Panc1 (cell line): ENCODE measurements around the gene PPM1D. TPM values are rescaled to one million over a fixed set of nuclear protein-coding genes. Genes with fewer than 3 reads are reported as not detected.

Experiments used
- ATAC-seq: fragments of 200-7000 bp; cut with Tn5 transposase; 2 replicates; pipeline ENCODE4 v1.9.1; 2020; ENCODE audit warnings: mild to moderate bottlenecking, moderate library complexity
- BruUV-seq: library from RNA; stranded (reverse); fragments of 400-500 nt; replicated peaks from 2 replicates; lab custom pipeline; 2021; lab: Mats Ljungman, UMichigan
- CTCF ChIA-PET: fragments of 300-600 bp; sonication (Branson Sonifier 250); formaldehyde crosslinking; loops from one replicate; lab custom pipeline; 2022; ENCODE audit warnings: antibody characterized with exemption; lab: Charles Lee
- POLR2A ChIA-PET: fragments of 300-600 bp; sonication (Branson Sonifier 250); formaldehyde crosslinking; loops from one replicate; lab custom pipeline; 2022; ENCODE audit warnings: antibody characterized with exemption; lab: Charles Lee
- DNase-seq: peaks from one replicate; pipeline ENCODE4 v3.0.0-alpha.2; 2010; ENCODE audit warnings: low read depth, low spot score
- H3K27ac ChIP-seq: 2 replicates; pipeline ENCODE4 v1.5.1; 2011; ENCODE audit warnings: mild to moderate bottlenecking, low read length, inconsistent platforms
- H3K27me3 ChIP-seq: fragments of 200-500 bp; sonication (Bioruptor generic); 2 replicates; pipeline ENCODE4 v1.6.0; 2014; ENCODE audit warnings: low read length, inconsistent platforms; ENCODE audit not compliant: control insufficient read depth, insufficient read depth
- H3K36me3 ChIP-seq: fragments of 200-500 bp; sonication (Bioruptor generic); 2 replicates; pipeline ENCODE4 v1.5.1; 2014; ENCODE audit warnings: inconsistent platforms, mild to moderate bottlenecking, low read length, moderate library complexity; ENCODE audit not compliant: control insufficient read depth, insufficient read depth
- H3K4me1 ChIP-seq: 2 replicates; pipeline ENCODE4 v1.5.1; 2011; ENCODE audit warnings: inconsistent platforms, mild to moderate bottlenecking, low read length, moderate library complexity; ENCODE audit not compliant: control insufficient read depth, insufficient read depth
- H3K4me3 ChIP-seq, 2 experiments: 2 replicates each; pipeline ENCODE4 v1.5.1; 2011 to 2012; ENCODE audit warnings: low read depth in 2 of 2, low read length in 2 of 2, mild to moderate bottlenecking in 2 of 2, inconsistent platforms in 1 of 2, moderate library complexity in 1 of 2
- H3K9me3 ChIP-seq: fragments of 200-500 bp; sonication (Bioruptor generic); 2 replicates; pipeline ENCODE4 v1.5.1; 2014; ENCODE audit warnings: low read depth, mild to moderate bottlenecking, inconsistent platforms, low read length, moderate library complexity; ENCODE audit not compliant: control insufficient read depth, insufficient read depth
- POLR2AphosphoS5 ChIP-seq: IDR thresholded peaks from 2 replicates; pipeline ENCODE4 v1.6.1; 2012; ENCODE audit warnings: mild to moderate bottlenecking, low read depth, low read length, moderate library complexity
- SIN3A ChIP-seq: IDR thresholded peaks from 2 replicates; pipeline ENCODE4 v1.6.1; 2012; ENCODE audit warnings: low read depth, mild to moderate bottlenecking, low read length, moderate library complexity, borderline replicate concordance; ENCODE audit not compliant: insufficient read depth
- TCF7L2 ChIP-seq: IDR thresholded peaks from 2 replicates; pipeline ENCODE4 v1.6.1; 2011; ENCODE audit warnings: mild to moderate bottlenecking, low read depth, low read length, inconsistent platforms
- in situ Hi-C: cut with HindIII; loops from 2 replicates; pipeline ENCODE4 v1.10.0; 2016; ENCODE audit warnings: low sequenced_read_pairs, low pct_unique_long_range_greater_than_20kb
- intact Hi-C: fragments of 100-400 bp; cut with micrococcal nuclease; formaldehyde crosslinking; loops from one replicate; pipeline ENCODE4 v1.10.0; 2022; ENCODE audit not compliant: unreplicated experiment
- total RNA-seq: library from RNA; stranded (reverse); gene quantifications from one replicate; pipeline ENCODE4 v1.2.1, GENCODE V29; 2021; ENCODE audit not compliant: unreplicated experiment
- TF ChIP-seq, protein P1 (sequence below), 2 experiments: IDR thresholded peaks; 2 replicates each; pipeline ENCODE4 v1.6.1; 2011 to 2012; ENCODE audit warnings: low read depth in 2 of 2, control low read depth in 1 of 2, low read length in 1 of 2, mild to moderate bottlenecking in 1 of 2, moderate library complexity in 1 of 2; ENCODE audit not compliant: insufficient read depth in 1 of 2
- TF ChIP-seq, protein P2 (sequence below): fragments of 450-650 bp; IDR thresholded peaks from 2 replicates; pipeline ENCODE4 v1.5.1; 2017; ENCODE audit warnings: mild to moderate bottlenecking

The PPM1D gene
- total RNA-seq, 1 experiment from 2014 or later: 7.4 TPM

DNA sequence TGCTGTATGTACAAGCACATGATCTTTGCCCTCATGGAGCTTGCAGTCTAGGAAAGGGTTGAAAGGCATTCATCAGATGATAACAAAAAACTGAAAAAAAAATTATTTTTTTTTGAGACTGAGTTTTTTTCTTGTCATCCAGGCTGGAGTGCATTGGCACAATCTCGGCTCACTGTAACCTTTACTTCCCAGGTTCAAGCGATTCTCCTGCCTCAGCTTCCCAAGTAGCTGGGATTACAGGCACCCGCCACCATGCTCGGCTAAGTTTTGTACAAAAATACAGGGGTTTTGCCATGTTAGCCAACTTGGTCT, 39.0 kb downstream of the PPM1D start:
- Histone ChIP-seq H3K9me3 (no peaks in the 10 kb centered on the region), H3K4me3 (no peak overlapping the region), H3K36me3 (no peaks in the 10 kb centered on the region), H3K27me3 (no peaks in the 10 kb centered on the region), H3K4me1 (no peaks in the 10 kb centered on the region), H3K27ac (no peak overlapping the region)
- intact Hi-C loops (no loop called here), in situ Hi-C loops (no loop called here)
- POLR2A ChIA-PET: no interaction called here
- CTCF ChIA-PET: interaction anchor here (0.7 to 1.4 kb wide), 2 partner anchors 69 to 431 kb away, joined by 3 to 7 read pairs; no protein-coding TSS in a partner anchor
- TF ChIP-seq, protein P1, sequence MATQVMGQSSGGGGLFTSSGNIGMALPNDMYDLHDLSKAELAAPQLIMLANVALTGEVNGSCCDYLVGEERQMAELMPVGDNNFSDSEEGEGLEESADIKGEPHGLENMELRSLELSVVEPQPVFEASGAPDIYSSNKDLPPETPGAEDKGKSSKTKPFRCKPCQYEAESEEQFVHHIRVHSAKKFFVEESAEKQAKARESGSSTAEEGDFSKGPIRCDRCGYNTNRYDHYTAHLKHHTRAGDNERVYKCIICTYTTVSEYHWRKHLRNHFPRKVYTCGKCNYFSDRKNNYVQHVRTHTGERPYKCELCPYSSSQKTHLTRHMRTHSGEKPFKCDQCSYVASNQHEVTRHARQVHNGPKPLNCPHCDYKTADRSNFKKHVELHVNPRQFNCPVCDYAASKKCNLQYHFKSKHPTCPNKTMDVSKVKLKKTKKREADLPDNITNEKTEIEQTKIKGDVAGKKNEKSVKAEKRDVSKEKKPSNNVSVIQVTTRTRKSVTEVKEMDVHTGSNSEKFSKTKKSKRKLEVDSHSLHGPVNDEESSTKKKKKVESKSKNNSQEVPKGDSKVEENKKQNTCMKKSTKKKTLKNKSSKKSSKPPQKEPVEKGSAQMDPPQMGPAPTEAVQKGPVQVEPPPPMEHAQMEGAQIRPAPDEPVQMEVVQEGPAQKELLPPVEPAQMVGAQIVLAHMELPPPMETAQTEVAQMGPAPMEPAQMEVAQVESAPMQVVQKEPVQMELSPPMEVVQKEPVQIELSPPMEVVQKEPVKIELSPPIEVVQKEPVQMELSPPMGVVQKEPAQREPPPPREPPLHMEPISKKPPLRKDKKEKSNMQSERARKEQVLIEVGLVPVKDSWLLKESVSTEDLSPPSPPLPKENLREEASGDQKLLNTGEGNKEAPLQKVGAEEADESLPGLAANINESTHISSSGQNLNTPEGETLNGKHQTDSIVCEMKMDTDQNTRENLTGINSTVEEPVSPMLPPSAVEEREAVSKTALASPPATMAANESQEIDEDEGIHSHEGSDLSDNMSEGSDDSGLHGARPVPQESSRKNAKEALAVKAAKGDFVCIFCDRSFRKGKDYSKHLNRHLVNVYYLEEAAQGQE (IDR thresholded peaks at IDR 0.05; ENCODE audit: insufficient read depth in 1 of 2, low read depth in 2 of 2, low read length in 1 of 2): no peak
- no peak for TF ChIP-seq TCF7L2
- no peak for TF ChIP-seq POLR2AphosphoS5
- TF ChIP-seq, protein P2, sequence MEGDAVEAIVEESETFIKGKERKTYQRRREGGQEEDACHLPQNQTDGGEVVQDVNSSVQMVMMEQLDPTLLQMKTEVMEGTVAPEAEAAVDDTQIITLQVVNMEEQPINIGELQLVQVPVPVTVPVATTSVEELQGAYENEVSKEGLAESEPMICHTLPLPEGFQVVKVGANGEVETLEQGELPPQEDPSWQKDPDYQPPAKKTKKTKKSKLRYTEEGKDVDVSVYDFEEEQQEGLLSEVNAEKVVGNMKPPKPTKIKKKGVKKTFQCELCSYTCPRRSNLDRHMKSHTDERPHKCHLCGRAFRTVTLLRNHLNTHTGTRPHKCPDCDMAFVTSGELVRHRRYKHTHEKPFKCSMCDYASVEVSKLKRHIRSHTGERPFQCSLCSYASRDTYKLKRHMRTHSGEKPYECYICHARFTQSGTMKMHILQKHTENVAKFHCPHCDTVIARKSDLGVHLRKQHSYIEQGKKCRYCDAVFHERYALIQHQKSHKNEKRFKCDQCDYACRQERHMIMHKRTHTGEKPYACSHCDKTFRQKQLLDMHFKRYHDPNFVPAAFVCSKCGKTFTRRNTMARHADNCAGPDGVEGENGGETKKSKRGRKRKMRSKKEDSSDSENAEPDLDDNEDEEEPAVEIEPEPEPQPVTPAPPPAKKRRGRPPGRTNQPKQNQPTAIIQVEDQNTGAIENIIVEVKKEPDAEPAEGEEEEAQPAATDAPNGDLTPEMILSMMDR: peak; percentile 42
- no peak for TF ChIP-seq SIN3A
- no peak for DNase-seq
- no TSS peak for BruUV-seq
- no peak for ATAC-seq

DNA sequence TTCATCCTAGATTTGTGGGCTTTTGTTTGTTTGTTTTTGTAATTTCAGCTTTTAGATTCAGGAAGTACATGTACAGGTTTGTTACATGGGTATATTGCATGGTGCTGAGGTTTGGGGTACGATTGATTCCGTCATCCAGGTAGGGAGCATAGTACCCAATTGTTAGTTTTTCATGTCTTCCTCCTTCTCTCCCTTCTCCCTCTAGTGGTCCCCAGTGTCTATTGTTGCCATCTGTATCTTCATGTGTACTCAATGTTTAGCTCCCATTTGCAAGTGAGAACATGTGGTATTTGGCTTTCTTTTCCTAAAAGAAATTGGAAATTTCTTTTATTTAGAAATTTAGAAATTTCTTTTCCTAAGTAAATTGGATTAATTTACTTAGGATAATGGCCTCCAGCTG, 40.5 kb downstream of the PPM1D start:
- Histone ChIP-seq H3K4me1 (no peaks in the 10 kb centered on the region), H3K9me3 (no peaks in the 10 kb centered on the region), H3K4me3 (no peak overlapping the region), H3K36me3 (no peaks in the 10 kb centered on the region), H3K27me3 (no peaks in the 10 kb centered on the region), H3K27ac (no peak overlapping the region)
- ChIA-PET POLR2A (no interaction called here), CTCF (interaction anchor here (0.6 to 1.0 kb wide), 4 partner anchors 37 to 220 kb away, joined by 3 to 6 read pairs (median 3); partner anchors contain the start of genes BCAS3 and PPM1D)
- TF ChIP-seq, protein P2: peak; percentile 42; the same call in 1 of the 2 replicates
- TF ChIP-seq POLR2AphosphoS5: no peak
- BruUV-seq: no TSS peak
- intact Hi-C loops (no loop called here), in situ Hi-C loops (no loop called here)
- DNase-seq (no peak), ATAC-seq (no peak)
